Measurements from ENCODE around the gene HIVEP3.

Gene HIVEP3

GRCh38 chr1:41626616-41627375 is 291.9 kb downstream of the HIVEP3 start:
- no peak for DNase-seq
- TF ChIP-seq GATA1 (IDR thresholded peaks at IDR 0.05; ENCODE audit: low read depth, low read length) (no peak), POLR2A (IDR thresholded peaks at IDR 0.05; ENCODE audit: low read length) (no peak)

GRCh38 chr1:41626146-41626545 is 292.6 kb downstream of the HIVEP3 start:
- DNase-seq, result no peak
- no peak for TF ChIP-seq GATA1 (IDR thresholded peaks at IDR 0.05; ENCODE audit: low read depth, low read length)
- TF ChIP-seq POLR2A (IDR thresholded peaks at IDR 0.05; ENCODE audit: low read length), result no peak

GRCh38 chr1:41623736-41624135 is 295.0 kb downstream of the HIVEP3 start:
- TF ChIP-seq GATA1 (IDR thresholded peaks at IDR 0.05; ENCODE audit: low read depth, low read length) (no peak), POLR2A (IDR thresholded peaks at IDR 0.05; ENCODE audit: low read length) (no peak)
- DNase-seq, result no peak

- DNase-seq, result no peak
- TF ChIP-seq POLR2A (IDR thresholded peaks at IDR 0.05; ENCODE audit: low read length) (no peak), GATA1 (IDR thresholded peaks at IDR 0.05; ENCODE audit: low read depth, low read length) (no peak)
Observed at GRCh38 chr1:41622859-41623732, 295.6 kb downstream of the HIVEP3 start.

GRCh38 chr1:41622402-41622801 is 296.3 kb downstream of the HIVEP3 start:
- TF ChIP-seq GATA1 (IDR thresholded peaks at IDR 0.05; ENCODE audit: low read depth, low read length), result no peak
- no peak for TF ChIP-seq POLR2A (IDR thresholded peaks at IDR 0.05; ENCODE audit: low read length)

GRCh38 chr1:41621791-41622190 is 296.9 kb downstream of the HIVEP3 start:
- no peak for DNase-seq

More at GRCh38 chr1:41622402-41622801, 296.3 kb downstream of the HIVEP3 start:
- DNase-seq, result no peak

GRCh38 chr1:41621256-41621655 is 297.5 kb downstream of the HIVEP3 start:
- TF ChIP-seq POLR2A (IDR thresholded peaks at IDR 0.05; ENCODE audit: low read length) (no peak), GATA1 (IDR thresholded peaks at IDR 0.05; ENCODE audit: low read depth, low read length) (no peak)
- DNase-seq, result no peak

More at GRCh38 chr1:41621791-41622190, 296.9 kb downstream of the HIVEP3 start:
- TF ChIP-seq GATA1 (IDR thresholded peaks at IDR 0.05; ENCODE audit: low read depth, low read length) (no peak), POLR2A (IDR thresholded peaks at IDR 0.05; ENCODE audit: low read length) (no peak)

GRCh38 chr1:41620365-41621169 is 298.2 kb downstream of the HIVEP3 start:
- TF ChIP-seq GATA1 (IDR thresholded peaks at IDR 0.05; ENCODE audit: low read depth, low read length) (no peak), POLR2A (IDR thresholded peaks at IDR 0.05; ENCODE audit: low read length) (no peak)

GRCh38 chr1:41619511-41620364 is 299.0 kb downstream of the HIVEP3 start:
- no peak for DNase-seq
- TF ChIP-seq GATA1 (IDR thresholded peaks at IDR 0.05; ENCODE audit: low read depth, low read length) (no peak), POLR2A (IDR thresholded peaks at IDR 0.05; ENCODE audit: low read length) (no peak)

More at GRCh38 chr1:41620365-41621169, 298.2 kb downstream of the HIVEP3 start:
- no peak for DNase-seq

- TF ChIP-seq POLR2A (IDR thresholded peaks at IDR 0.05; ENCODE audit: low read length) (no peak), GATA1 (IDR thresholded peaks at IDR 0.05; ENCODE audit: low read depth, low read length) (no peak)
- no peak for DNase-seq
Observed at GRCh38 chr1:41618871-41619270, 299.9 kb downstream of the HIVEP3 start.

GRCh38 chr1:41618066-41618825 is 300.5 kb downstream of the HIVEP3 start:
- TF ChIP-seq GATA1 (IDR thresholded peaks at IDR 0.05; ENCODE audit: low read depth, low read length) (no peak), POLR2A (IDR thresholded peaks at IDR 0.05; ENCODE audit: low read length) (no peak)
- DNase-seq, result no peak

- DNase-seq, result no peak
- TF ChIP-seq POLR2A (IDR thresholded peaks at IDR 0.05; ENCODE audit: low read length), result no peak
- TF ChIP-seq GATA1 (IDR thresholded peaks at IDR 0.05; ENCODE audit: low read depth, low read length), result no peak
Observed at GRCh38 chr1:41617336-41617735, 301.4 kb downstream of the HIVEP3 start.

Data from erythroblast (primary cell).